GM11168 (cell line): Measurements from ENCODE around the gene ARSI.

Source experiments
- in situ Hi-C: fragments of 300-500 bp; cut with MboI; formaldehyde crosslinking; loops from one replicate; pipeline ENCODE4 v1.12.0; 2022; ENCODE audit warnings: low sequenced_read_pairs; ENCODE audit not compliant: unreplicated experiment

The ARSI gene

DNA sequence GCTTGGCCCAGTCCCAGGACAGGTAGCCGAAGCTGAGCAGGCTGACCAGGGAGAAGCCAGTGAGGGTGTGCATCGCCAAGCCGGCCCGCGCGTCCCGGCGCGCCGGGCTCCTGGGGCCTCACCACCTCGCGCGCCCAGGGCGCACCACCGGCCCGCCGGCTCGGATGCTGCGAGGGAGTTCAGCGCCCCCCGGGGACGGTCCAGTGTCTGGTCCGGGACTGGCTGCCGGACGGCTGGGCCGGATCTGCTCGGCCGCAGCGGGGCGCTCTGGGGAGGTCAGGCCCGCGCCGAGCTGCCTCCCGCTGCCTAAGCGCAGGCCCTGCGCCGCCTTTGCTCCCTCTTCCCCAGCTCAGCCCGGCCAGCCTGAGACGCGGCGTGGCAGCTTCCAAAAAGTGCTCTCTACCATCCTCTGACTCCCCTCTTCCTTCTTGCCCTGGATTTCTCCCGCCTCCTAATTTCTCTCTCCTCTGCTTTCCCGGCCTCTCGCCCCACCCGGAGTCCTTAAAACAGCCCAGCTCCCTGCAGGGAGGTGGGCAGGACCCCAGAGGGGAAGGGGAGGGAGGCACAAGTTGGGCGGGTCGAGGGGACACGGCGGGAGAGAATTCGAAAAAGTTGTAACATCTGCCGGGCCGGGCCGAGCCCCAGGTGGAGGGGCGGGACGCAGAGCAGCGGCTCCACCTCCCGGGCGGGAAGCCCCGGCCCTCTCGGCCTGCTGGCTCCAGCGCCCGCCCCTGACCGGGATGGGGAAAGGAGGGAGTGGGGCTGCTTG lies at the start of gene ARSI:
ARSI (minus strand) TSS at position 605 of the 769 bp plus-strand sequence; CDS start at position 73, 532 bp downstream.
- in situ Hi-C loops = no loop called here

DNA sequence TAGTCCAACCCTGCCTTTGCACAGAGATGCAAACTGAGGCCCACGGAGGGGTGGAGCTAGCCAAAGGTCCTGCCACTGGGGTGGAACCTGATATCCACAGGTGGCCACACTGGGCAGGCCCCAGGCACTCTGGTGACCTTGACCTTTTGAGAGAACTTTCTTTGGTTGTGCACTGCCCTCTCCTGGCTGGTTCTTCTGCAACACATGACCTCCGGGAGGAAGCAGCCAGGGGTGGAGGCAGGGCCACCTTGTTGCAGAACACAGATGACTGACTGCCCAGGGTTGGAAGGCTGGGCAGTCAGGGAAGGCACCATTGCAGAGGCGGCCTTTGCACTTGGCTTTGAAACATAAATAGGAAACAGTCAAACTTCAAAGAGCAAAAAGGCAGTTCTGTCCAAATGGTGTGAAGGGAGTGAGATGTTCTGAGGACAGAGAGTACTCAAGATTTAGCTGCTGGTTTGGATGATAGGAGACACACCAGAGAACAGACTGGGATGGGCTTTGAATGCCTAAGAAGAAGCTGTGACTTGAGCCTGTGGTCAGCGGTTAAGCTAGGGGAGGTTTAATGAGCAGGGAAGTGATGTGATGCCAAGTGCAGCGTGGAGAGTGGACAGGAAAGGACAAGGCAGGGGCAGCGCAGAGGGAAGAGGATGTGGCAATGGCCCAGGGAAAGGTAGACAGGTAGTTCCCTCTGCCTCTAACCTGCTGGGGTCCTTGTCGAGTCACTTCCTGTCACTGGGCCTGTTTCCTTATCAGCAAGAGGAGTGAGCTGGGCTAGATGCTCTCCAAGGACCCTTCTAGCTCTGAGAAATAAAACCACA lies 48.0 kb upstream of the ARSI start:
- in situ Hi-C loops = no loop called here

DNA sequence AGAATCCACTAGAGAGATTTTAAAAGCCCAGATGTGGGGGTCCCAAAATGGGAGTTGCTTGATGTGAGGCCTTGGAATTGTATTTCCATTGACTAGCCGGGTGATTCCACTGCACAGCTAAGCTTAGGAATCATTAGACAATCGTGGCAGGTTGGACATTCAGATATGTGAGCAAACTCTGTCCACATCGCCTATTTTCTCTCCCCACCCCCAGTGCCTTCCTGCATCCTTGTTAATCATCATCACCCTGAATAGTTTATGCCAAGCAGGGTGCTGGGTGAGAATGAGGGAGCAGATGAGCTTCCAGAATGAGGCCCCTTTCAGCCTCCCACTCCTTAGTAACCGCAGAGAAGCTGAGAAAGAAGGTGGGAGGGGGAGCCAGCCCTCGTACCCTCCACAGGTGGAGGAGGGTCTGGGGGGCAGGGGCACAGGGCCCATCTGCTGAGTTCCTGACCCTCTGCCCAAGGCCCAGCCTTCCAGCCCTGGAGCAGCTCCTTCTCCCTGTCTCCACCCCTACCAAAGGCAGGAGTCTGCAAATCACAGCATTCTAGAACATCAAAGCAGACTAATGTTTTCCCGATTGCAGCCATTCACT lies 47.1 kb upstream of the ARSI start:
- in situ Hi-C loops = loop anchor here (25.0 kb wide), 1 partner anchor 187 kb away; the partner anchor contains the start of genes CDX1 and PDGFRB

DNA sequence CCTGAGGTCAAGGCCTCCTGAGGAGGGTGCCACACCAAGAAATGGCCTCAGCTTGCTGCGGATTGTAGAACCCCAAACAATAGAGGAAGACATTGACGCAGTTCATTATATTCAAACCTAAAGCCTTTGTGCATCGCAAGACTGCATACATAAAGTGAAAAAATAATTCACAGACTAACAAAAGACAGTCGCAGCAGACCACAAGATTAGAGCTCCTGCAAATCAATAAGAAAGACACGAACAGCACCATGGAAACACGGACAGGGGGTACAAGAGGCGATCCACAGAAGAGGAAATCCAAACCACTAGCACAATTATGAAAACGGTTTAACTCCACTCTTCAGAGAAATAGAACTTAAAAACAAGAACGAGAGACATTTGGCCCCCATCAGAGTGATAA lies 44.7 kb upstream of the ARSI start:
- in situ Hi-C loops = loop anchor here (25.0 kb wide), 1 partner anchor 185 kb away; the partner anchor contains the start of genes CDX1 and PDGFRB

DNA sequence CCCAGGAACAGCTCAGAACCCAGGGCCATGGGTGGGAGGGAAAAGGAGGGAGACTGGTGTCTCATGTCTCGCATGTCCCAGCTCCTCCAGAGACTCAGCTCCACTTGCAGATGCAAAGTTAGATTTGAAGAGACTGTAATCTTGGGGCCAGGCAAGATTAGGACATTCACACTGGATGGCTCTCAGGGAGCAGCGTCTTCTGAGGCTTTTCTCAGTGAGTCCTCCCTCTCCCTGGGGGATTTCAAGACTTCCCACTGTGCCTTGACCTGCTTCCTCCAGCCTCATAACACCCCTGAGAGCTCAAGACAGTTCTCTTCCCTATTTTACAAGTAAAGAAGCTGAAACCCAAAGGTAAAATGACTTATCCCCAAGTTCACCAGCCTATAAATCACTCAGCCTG lies 44.3 kb upstream of the ARSI start:
- in situ Hi-C loops = loop anchor here (25.0 kb wide), 1 partner anchor 185 kb away; the partner anchor contains the start of genes CDX1 and PDGFRB

DNA sequence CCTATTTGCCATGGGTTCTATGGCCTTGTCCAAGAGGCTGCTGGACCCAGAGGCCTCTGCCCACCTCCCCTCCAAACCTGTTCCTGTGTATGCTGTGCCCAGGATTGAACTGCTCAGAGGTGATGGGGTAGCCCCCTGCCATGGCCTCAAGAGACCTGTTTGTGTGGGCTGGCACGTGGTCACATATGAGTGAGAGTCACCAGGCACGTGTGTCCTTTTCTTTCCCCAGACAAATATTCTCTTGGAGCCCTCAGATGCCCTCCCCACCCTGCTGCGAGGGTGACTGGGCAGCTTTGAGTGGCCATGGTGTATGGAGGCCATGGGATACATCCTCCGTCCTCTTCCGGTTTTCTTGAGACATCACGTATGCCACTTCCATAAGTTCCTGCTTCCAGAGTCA lies 43.9 kb upstream of the ARSI start:
- in situ Hi-C loops = loop anchor here (25.0 kb wide), 1 partner anchor 184 kb away; the partner anchor contains the start of genes CDX1 and PDGFRB

DNA sequence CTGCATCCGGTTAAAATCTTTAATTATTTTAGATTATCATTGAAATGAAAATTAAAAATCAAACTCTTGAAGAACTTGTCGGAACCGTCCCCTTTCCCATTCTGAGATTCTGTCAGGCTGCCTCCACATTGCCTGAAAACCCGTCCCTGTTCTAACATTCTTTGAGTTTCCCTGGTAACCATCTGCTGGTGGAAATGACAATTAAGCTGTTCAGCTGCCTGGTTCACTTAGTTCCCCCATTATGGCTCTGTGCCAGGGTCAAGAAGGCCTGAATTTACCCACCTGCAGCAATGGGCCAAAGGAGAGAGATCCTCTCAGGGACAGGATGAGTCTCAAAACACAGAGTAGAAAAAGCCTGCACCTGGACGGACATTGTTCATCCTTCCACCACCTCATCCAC lies 43.0 kb upstream of the ARSI start:
- in situ Hi-C loops = loop anchor here (25.0 kb wide), 1 partner anchor 183 kb away; the partner anchor contains the start of genes CDX1 and PDGFRB

DNA sequence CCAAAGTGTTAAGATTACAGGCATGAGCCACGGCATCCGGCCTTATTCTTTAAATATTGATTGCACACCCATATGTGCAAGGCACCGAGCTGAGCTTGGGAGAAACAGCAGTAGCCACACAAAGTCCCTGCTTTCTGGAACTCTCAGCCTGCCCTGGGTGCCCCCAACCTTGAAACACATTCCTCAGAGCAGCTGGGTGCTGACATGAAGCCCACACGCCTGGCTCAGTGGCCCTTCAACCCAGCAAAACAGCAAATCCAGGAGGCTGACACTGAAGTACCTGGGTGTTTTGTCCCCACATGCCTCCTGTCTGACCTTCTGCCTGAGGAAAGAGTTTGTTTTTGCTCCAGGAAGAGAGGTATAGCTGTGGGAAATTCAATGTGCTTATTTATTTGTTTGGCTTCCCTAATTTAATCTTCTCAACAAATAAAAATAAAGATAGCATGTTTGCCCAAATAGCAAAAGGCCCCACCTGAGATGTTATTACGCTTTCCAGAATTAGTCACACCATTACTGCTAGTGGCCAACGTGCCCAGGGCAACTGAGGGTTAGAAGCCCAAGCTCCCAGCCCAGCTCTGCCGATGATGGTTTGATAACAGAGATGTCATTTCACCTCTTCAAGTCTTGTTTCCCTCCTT lies 41.4 kb upstream of the ARSI start:
- in situ Hi-C loops = loop anchor here (25.0 kb wide), 1 partner anchor 182 kb away; the partner anchor contains the start of genes CDX1 and PDGFRB

DNA sequence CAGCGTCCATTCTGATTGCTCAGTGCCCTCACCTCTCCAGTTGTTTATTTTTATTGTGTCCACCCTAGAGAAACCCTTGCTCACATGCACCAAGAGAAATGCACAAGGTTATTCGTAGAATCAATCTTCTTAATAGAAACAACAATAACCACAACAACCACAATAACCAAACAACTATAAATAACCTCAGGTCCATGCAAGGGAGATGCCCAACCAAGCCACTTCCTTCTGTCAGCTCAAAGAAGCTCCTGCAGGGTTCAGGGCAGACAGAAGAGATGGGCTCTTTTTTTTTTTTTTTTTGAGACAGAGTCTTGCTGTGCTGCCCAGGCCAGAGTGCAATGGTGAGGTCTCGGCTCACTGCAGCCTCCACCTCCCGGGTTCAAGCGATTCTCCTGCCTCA lies 39.9 kb upstream of the ARSI start:
- in situ Hi-C loops = loop anchor here (25.0 kb wide), 1 partner anchor 180 kb away; the partner anchor contains the start of genes CDX1 and PDGFRB

DNA sequence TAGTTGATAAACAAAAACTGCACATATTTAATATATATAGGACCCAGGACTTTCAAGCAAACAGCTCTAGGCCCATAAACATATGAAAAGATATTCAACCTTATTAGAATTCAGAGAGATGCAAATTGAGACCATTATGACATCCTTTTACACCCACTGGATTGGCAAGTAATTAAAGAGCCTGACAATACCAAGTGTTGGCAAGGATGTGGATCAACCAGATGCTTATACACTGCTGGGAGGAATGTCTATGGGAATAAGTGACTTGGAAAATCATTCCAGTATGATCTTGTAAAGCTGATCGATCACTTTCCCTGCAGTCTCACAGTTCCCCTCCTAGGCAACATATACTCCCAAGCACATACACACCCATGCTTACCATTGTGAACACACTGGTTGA lies 39.3 kb upstream of the ARSI start:
- in situ Hi-C loops = loop anchor here (25.0 kb wide), 1 partner anchor 180 kb away; the partner anchor contains the start of genes CDX1 and PDGFRB

DNA sequence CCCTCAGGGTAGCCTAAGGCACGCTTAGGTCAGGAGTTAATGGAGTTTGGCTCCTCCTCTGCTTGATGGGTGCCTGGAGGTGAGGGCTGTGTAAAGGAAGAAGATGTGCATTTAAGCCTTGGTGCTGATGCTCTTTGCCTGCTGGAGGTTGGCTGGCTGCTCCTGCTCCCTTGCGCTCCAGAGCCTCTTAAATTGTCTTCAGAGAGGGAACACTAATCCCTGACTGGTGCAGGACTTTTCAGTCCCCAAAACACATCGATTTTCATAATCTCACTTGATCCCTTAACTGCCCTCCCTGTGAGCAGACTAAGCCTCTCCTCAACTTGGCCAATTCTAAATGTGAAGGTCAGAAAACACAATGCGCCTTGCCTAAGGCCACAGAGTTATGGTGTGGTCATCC lies 38.6 kb upstream of the ARSI start:
- in situ Hi-C loops = loop anchor here (25.0 kb wide), 1 partner anchor 179 kb away; the partner anchor contains the start of genes CDX1 and PDGFRB

DNA sequence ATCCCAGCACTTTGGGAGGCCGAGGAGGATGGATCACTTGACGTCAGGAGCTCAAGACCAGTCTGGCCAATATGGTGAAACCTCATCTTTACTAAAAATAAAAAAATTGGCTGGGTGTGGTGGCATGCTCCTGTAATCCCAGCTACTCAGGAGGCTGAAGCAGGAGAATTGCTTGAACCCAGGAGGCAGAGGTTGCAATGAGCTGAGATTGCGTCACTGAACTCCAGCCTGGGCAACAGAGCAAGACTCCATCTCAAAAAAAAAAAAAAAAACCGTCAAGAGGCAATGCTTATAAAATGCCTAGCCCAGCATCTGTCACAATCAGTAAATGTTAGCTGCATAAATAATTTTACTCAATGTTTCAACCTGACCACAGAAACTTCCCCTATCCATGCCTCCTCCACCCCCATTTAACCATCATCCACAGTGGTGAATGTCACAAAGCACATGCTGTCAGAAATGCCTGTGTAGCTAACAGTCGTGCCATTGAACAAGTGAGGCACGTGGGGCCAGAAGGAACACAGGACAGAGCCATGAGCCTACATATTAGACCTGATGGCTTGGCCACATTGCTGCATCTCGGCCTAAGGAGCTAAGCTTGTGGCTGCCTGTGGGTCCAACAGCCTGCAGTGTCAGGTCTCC lies 38.0 kb upstream of the ARSI start:
- in situ Hi-C loops = loop anchor here (25.0 kb wide), 1 partner anchor 178 kb away; the partner anchor contains the start of genes CDX1 and PDGFRB

DNA sequence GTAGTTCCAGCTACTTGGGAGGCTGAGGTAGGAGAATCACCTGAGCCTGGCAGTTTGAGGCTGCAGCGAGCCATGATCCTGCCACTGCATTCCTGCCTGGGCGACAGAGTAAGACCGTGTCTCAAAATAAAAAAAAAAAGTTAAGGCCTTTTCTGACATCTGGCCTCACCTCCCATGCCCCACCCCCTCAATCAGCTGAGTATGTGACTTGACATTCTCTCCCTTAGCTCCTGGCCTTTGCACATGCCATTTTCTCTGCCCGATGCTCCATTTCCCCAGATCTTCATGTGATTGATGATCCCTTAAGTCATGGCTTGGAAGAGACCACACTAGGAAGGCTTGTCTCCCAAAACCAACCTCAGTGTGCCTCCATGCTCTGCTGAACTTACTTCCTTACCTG lies 37.1 kb upstream of the ARSI start:
- in situ Hi-C loops = loop anchor here (25.0 kb wide), 1 partner anchor 178 kb away; the partner anchor contains the start of genes CDX1 and PDGFRB

DNA sequence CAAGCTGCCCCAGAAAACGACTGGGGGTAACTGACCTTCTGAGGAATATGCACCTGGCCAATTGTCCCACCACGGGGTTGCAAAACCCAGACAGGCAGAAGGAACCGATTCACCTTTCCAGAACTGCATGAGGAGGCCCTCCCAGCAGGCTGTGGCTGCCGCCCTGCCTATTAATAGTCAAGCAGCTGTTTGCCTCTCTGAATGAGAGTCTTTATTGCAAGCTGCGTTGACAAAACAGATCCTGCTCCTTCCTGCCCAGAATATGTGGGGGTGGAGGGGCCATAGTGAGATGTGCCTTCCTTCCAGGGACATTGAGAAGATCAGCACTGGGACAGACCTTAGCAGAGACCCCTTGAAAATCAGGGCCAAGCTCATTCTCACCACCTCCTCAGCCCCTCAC lies 36.5 kb upstream of the ARSI start:
- in situ Hi-C loops = loop anchor here (25.0 kb wide), 1 partner anchor 177 kb away; the partner anchor contains the start of genes CDX1 and PDGFRB

DNA sequence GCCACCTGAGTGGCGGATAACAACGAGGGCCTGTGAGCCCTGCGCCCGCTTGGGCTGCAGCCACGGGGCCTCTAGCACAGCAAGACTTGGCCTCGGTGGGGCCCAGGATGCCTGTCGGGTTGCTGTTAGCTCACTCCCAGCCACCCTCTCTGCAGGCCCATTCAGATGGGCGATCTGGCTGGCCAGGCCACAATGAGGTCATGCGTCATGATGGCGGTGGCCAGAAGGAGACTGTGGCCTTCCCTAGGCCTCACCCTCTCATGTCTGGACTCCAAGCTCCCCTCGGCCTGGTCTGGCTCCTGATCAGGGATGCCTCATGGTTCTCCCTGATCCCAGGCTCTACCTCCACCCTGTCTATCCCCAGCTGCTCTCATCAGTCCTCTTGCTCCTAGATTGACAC lies 35.8 kb upstream of the ARSI start:
- in situ Hi-C loops = loop anchor here (25.0 kb wide), 1 partner anchor 176 kb away; the partner anchor contains the start of genes CDX1 and PDGFRB

DNA sequence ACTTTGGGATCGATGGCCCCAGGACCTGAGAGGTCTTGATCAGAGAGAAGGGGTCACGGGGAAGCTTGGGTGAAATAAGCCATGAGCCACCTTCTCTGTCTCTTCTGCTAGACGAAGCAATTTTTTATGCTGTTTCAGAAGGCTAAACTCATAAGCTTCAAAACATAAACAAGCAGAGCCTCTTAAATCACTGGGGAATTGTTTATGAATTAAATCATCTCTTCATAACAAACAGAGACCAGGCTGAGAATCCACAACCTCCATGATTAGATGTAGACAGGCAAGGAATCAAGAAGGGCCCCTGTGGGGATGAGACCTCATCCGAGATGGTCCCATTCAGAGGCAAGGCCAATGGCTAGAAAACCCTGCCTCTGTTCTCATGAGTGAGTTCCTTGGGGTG lies 33.1 kb upstream of the ARSI start:
- in situ Hi-C loops = loop anchor here (25.0 kb wide), 1 partner anchor 173 kb away; the partner anchor contains the start of genes CDX1 and PDGFRB

DNA sequence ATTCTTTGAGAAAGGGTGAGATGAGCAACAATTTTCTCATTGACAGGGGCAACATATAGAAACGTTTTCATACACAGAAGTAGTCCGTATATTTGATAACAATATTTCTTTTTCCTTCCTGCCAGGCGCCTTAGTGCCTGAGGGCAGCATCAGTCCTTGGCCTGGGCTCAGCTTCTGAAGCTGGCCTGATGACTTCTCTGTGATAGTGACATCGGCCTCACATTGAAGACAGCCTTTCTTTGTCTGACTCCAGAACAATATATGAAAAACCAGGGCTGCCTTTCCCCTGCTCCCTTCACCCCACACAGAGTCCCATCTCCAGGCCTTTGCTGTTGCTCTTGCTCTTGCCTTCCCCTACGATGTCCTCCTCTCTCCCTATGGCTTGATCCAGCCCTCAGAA lies 30.7 kb upstream of the ARSI start:
- in situ Hi-C loops = loop anchor here (25.0 kb wide), 1 partner anchor 171 kb away; the partner anchor contains the start of genes CDX1 and PDGFRB
